GM23248 (cell line): ENCODE data around the gene CSMD2.

Experiments used
- EZH2 ChIP-seq: fragments of 200-600 bp; sonication (generic); IDR thresholded peaks from 2 replicates; pipeline ENCODE4 v1.6.1; 2018; ENCODE audit warnings: antibody characterized with exemption, mild to moderate bottlenecking; ENCODE audit not compliant: insufficient read depth, poor library complexity, severe bottlenecking
- EZH2phosphoT487 ChIP-seq: fragments of 200-600 bp; sonication (generic); IDR thresholded peaks from 2 replicates; pipeline ENCODE4 v1.6.1; 2018; ENCODE audit warnings: antibody characterized with exemption, moderate library complexity, mild to moderate bottlenecking, low read depth; ENCODE audit not compliant: insufficient read depth

- TF ChIP-seq EZH2phosphoT487 (no peak), EZH2 (no peak)
These were observed 657.4 kb downstream of the CSMD2 start for GRCh38 chr1:33507661-33508060.
